Measurements from ENCODE around the gene ANO8. TPM values are rescaled to one million over a fixed set of nuclear protein-coding genes. Genes with fewer than 3 reads are reported as not detected.

ANO8 gene
- total and polyA plus RNA-seq, 2 donors (not counting 3 experiments of a cell fraction or from before 2014, with no cell fraction given), result 3.5 to 6.8 TPM

DNA sequence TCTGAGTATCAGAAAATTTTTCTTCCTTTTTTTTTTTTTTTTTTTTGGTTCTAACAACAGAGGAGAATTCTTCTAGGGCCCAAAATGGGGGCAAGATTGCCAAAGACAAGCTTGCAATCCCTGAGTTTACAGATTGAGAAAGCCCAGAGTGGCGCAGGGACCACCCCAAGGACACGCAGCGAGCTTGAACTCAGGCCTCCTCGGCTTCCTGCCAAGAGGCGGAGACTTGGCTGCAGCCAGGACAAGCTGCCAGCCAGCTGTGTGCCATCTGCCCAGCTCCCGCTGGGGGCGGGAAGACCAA is 29.5 kb downstream of the ANO8 start:
- no peaks in the 10 kb centered on the region for H4K20me1 ChIP-seq (replicated peaks; ENCODE audit: control insufficient read depth, extremely low read depth, insufficient read depth, low read length)
- peaks cover 11% of the 10 kb centered on the region for H3K4me1 ChIP-seq (ENCODE audit: control insufficient read depth, extremely low read depth, insufficient read depth, low read length)
- DNase-seq (ENCODE audit: low read depth, low spot score) (no peak), FAIRE-seq (no peak)
- no peak overlapping the region for H3K27ac ChIP-seq (ENCODE audit: insufficient read depth, low read depth, low read length)
- H3K4me2 ChIP-seq (ENCODE audit: insufficient read depth, low read length), result peak overlapping the region; percentile 81
- H3K27me3 ChIP-seq (ENCODE audit: control insufficient read depth in 2 of 2, insufficient read depth in 2 of 2, low read length in 2 of 2), result no peaks in the 10 kb centered on the region
- no peak overlapping the region for H3K9ac ChIP-seq (replicated peaks; ENCODE audit: extremely low read depth, insufficient read depth, low read length)
- no peak overlapping the region for H2AFZ ChIP-seq (ENCODE audit: low read depth, low read length)
- intact Hi-C loops (cut with micrococcal nuclease) (loop anchor here (1.0 kb wide), 1 partner anchor 13 kb away; no protein-coding TSS in a partner anchor), dilution Hi-C loops (cut with MboI; ENCODE audit: extremely low pct_ligation_motif_present, low sequenced_read_pairs) (no loop called here)
- H3K9me3 ChIP-seq (replicated peaks; ENCODE audit: control insufficient read depth, insufficient read depth, low read length), result no peaks in the 10 kb centered on the region
- no peaks in the 10 kb centered on the region for H3K36me3 ChIP-seq (ENCODE audit: control insufficient read depth in 2 of 2, extremely low read depth in 1 of 2, insufficient read depth in 2 of 2, low read length in 2 of 2)
- peak overlapping the region in 1 of 3 experiments; percentile 2 for H3K4me3 ChIP-seq (replicated peaks in 1 of 3; ENCODE audit: insufficient read depth in 1 of 3, low read depth in 1 of 3, low read length in 3 of 3)
- no peaks in the 10 kb centered on the region for H3K9me1 ChIP-seq (replicated peaks; ENCODE audit: control insufficient read depth, extremely low read depth, insufficient read depth, low read length)
- CTCF ChIA-PET, result interaction anchor here (0.6 to 3.3 kb wide), 16 partner anchors 8 to 114 kb away, joined by 3 to 70 read pairs (median 4); partner anchors contain the start of genes ANO8 and USE1
- POLR2A ChIA-PET, result interaction anchor here (0.5 to 1.1 kb wide), 4 partner anchors 12 to 129 kb away, joined by 3 to 8 read pairs (median 4); no protein-coding TSS in a partner anchor
- TF ChIP-seq MYC (IDR thresholded peaks at IDR 0.05; ENCODE audit: low read depth, low read length) (no peak), POLR2A (IDR thresholded peaks at IDR 0.05; ENCODE audit: low read depth, low read length) (no peak), GATA2 (IDR thresholded peaks at IDR 0.05; ENCODE audit: insufficient read depth, insufficient read length, low read depth, low read length) (no peak), POLR2AphosphoS5 (IDR thresholded peaks at IDR 0.05; ENCODE audit: insufficient read depth, low read depth, low read length) (no peak), JUN (IDR thresholded peaks at IDR 0.05; ENCODE audit: borderline replicate concordance, insufficient read depth, insufficient read length, low read depth) (no peak), EZH2 (IDR thresholded peaks at IDR 0.05; ENCODE audit: borderline replicate concordance, low read depth, low read length, severe bottlenecking) (no peak), FOS (IDR thresholded peaks at IDR 0.05; ENCODE audit: borderline replicate concordance, insufficient read depth, low read length) (no peak)
- TF ChIP-seq, protein P1, sequence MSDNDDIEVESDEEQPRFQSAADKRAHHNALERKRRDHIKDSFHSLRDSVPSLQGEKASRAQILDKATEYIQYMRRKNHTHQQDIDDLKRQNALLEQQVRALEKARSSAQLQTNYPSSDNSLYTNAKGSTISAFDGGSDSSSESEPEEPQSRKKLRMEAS (IDR thresholded peaks at IDR 0.05; ENCODE audit: insufficient read depth, insufficient read length), result no peak
- TF ChIP-seq, protein P2, sequence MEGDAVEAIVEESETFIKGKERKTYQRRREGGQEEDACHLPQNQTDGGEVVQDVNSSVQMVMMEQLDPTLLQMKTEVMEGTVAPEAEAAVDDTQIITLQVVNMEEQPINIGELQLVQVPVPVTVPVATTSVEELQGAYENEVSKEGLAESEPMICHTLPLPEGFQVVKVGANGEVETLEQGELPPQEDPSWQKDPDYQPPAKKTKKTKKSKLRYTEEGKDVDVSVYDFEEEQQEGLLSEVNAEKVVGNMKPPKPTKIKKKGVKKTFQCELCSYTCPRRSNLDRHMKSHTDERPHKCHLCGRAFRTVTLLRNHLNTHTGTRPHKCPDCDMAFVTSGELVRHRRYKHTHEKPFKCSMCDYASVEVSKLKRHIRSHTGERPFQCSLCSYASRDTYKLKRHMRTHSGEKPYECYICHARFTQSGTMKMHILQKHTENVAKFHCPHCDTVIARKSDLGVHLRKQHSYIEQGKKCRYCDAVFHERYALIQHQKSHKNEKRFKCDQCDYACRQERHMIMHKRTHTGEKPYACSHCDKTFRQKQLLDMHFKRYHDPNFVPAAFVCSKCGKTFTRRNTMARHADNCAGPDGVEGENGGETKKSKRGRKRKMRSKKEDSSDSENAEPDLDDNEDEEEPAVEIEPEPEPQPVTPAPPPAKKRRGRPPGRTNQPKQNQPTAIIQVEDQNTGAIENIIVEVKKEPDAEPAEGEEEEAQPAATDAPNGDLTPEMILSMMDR (IDR thresholded peaks at IDR 0.05; ENCODE audit: extremely low read depth in 1 of 2, insufficient read depth in 1 of 2, low read depth in 1 of 2, low read length in 2 of 2), result no peak
- no TSS peak for BruUV-seq (replicated peaks)
- peaks cover 8% of the 10 kb centered on the region for H3K79me2 ChIP-seq (ENCODE audit: control insufficient read depth, insufficient read depth, low read length)

Measured in endothelial cell of umbilical vein (primary cell).